Measurements from ENCODE around the gene LCE1A.

Gene LCE1A

GRCh38 chr1:152870831-152871730 lies 43.8 kb downstream of the LCE1A start:
- no peak for DNase-seq

- no peak for DNase-seq
Observed at GRCh38 chr1:152871731-152872126, 44.5 kb downstream of the LCE1A start.

- no peak for DNase-seq
Observed at GRCh38 chr1:152873495-152873894, 46.2 kb downstream of the LCE1A start.

GRCh38 chr1:152876827-152877226 lies 49.6 kb downstream of the LCE1A start:
- DNase-seq: no peak

Measured in NCI-H446 treated with DMSO at 0.1 percent for 48 hours (cell line).